Right forelimb (tissue), 1 donor: Measurements from ENCODE around the gene HYCC1.

ENCODE experiments used
- DNase-seq: peaks from one replicate; pipeline ENCODE4 v3.0.0-alpha.2; 2018

HYCC1 gene

DNA sequence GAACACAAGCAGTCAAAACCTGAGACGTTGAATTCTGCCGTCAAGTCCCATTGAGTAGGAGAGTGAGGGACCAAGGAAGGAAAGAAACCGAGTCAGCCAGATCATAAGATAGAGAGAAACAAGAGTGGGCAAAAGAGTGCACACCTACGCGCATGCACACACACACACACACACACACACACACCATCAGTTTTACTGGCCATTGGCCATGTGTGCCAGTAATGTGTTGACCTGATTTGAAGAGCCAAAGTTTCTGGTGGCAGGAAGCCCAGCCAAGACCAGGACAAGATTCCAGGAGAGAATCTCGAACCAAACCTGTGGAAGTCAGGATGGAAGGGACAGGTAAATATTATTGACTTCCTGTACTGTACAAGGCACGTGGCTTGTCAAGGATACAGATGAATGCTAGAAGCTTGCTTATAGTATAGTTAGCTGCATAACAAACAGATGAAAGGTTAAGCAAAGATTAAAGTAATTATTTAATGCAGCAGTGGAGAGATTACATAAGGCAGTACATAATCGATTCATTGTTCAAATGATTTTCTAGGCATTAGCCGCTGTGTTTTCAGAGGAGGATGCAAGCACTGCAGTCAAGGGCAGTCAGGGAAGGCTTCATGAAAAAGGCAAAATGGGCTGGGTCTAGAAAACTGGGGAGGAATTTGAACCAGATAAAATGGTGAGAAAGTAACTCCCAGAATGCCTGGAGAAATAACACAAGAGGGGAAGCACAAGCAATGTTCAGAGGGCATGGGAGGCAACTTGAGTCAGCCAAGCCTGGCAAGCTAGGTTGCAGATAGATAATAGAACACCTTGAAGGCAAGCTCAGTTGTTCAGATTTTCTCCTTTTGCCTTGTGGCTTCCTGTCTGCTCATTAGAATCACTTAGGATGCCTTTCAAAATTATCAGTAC is 2.7 kb upstream of the HYCC1 start:
- DNase-seq: no peak

DNA sequence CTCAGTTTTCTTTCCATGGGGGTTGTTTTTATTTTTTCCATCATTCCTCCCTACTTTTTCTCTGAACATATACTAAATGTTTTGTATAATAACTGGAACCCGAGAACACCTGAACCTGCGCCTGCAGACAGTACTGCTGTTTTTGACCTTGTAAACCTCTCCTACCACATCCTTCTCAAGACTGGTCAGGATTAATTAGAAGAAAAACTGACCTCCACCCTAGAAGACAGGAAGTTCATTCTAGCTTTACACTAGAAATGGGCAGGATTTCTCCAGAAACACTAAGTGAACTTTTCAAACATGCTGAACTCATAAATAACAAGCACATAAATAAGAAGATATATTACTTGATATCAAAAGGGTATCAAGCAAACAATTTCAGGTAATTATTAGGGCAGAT is 751 bp upstream of the HYCC1 start:
- no peak for DNase-seq

DNA sequence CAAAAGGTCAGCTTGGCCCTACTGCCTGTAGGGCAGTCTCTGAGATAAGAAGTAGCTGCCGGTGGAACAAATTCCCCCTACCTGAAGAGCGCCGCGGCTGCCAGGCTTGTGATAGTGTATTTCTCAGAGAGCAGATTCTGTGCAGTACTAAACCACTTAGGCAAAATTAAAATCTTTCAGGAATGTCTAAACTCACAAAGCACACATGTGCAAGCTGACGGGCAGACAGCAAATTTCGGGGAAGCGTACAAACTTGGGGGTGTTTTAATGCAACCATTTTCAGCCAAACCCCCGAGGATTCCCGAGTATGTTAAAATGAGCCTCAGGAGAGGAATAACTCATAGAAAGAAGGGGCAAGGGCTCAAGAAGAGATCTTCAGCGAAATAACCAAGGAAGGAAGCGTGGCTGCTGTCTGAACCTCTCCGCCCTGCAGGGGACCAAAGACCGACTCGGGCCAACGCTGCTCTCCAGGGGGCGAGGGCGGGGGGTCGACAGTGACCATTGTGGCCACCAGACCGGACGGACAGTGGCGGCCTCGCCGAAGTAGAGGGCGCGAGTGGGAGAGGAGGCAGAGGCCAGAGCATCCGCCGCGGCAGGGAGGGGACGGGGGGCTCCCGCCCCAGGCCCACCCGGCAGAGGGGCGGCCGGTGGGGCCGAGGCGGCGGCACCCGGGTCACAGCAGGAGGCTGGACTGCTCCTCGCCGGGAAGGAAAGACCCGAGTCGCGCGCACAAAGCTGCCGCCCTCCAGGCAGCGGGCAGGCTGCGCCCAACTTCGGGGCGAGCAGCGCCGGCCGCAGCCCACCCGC is 819 bp downstream of the HYCC1 start:
- DNase-seq: peak; percentile 73

DNA sequence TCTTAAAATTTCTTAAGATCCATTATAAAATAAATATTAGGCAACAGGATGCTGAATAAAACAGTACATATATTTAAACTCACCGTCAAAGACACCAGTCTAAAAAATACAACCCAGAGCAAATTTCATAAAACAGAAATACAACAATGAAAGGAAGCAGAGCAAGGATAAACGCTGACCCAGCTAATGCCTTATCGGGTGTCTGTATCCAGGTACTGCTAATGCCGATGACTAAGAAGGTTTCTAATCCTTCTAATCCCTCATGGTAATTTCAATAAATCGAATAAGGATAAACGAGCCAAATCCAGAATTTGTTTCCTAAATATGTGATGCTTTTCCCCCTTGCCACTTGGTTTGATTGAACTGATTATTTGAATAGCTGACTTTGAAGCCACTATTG is 1.7 kb downstream of the HYCC1 start:
- no peak for DNase-seq

DNA sequence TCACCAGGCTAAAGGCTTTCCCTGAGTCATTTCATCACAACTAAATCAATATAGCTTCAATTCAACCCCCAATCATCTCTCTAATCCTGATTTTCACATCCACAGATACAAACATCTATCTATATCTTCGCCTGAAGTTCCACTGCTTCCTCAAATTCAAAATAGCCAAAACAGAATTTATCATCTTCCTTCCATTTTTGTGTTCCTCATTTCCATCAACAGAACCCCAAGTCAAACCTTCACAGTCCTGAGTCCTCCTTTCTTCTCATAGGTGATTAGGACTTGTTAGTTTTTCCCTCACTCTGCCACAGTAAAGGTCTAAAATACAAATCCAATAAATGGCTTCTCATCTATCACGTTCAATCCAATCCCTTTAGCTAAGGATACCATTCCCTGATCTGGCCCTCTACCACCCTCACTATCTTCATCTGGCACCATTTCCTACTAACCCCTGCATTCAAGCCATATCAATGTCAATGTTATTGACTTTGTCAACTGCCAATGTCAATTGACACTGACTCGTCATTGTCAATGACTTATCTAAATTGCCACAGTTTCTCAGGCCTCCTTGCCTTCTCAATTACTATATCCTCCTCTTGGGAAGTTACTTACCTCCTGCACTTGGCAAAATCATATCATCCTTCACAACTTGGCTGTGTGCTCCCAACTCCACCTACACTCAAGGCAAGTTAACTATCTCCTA is 2.6 kb downstream of the HYCC1 start:
- no peak for DNase-seq

DNA sequence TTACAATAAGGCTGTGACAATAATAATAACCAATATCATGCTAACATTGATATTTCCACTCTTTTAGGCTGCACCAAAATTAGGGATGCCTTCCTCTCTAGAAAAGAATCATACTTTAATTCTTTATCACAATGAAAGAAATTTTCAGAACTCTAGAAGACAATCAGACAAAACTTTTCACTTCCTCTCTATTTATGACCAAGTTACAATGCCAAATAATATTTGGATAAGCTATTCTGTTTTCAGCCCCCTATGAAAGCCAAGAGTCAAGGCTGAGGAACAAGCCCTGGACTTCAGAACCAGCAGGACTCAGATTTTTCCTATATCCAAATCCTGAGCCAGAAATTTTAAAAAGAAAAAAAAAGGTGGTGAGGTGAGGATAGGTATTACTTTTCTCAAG is 4.6 kb downstream of the HYCC1 start:
- no peak for DNase-seq

DNA sequence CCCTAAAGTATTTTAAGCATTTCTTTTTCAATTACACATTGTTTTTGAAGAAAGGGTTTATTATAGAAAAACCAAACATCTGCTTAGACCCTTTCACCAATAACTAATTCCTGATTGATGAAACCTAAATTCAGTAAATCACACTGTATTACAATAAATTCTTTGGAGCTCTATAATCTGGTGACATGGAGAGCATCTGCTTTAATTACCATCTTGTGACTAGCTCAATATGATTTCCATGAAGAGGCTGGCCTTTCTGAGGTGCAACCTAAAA is 9.7 kb downstream of the HYCC1 start:
- no peak for DNase-seq

DNA sequence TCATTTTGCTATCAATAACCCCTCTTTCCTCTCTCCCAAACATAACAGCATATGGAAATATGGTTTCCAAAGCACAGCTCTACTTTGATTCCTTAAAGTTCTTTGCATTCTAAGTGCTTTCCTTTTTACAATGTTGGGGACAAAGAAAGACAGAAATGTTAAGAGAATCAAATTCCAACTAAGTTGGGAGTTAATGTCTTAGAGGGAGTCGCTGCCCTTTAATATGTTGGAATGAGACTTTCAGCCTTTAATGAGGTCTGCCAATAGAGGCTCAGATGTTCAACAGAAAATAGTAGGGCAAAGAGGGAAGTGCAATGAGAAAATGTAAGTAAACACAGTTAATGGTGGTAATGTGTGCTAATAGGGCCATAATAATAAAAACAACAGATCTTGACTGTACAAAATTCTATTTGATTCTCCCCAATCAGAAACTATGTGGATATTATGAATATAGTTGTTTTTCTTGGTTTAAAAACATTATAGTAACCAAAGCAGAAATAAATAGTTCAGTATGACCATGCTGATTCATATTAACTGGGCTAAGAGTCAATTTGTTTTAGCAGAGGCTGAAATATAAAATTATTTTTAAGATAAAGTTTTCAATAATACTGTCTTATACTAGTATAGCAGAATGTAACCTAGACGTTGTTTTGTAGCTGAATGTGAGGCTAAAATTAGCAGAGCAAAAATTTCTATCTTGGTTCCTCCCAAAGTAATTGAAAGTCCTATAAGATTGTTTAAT is 10.3 kb downstream of the HYCC1 start:
- no peak for DNase-seq

DNA sequence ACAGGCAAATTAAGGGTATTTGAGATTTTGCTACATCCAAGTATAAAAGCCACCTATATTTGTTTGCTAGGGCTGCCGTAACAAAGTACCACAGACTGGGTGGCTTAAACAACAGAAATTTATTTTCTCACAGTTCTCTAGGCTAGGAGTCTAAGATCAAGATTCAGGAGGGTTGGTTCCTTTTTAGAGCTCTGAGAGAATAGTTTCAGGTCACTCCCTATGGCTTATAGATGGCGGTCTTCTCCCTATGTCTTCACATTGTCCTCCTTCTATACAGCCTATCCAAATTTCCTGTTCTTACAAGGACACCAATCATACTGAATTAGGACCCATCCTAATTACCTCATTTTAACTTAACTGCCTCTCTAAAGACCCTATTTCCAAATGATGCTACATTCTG is 11.2 kb downstream of the HYCC1 start:
- no peak for DNase-seq

DNA sequence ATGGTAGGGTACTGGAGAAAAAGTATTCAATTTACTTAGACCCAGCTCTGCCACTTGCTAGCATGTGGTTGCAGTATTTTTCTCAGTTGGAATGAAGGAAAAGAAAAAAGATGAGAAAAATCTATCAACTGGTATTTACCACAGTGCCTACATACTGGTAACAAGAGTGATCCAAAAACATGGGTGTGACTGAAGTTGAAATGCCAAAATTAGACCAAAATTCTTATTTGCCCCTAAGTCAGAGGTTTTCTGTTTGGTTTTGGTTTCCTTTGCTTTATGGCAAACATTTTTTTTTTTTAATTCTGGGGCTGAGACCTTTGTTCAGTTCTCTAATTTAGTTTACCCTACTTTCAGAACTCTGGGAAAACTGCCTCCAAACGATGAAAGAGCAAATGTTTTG is 12.3 kb downstream of the HYCC1 start:
- no peak for DNase-seq

DNA sequence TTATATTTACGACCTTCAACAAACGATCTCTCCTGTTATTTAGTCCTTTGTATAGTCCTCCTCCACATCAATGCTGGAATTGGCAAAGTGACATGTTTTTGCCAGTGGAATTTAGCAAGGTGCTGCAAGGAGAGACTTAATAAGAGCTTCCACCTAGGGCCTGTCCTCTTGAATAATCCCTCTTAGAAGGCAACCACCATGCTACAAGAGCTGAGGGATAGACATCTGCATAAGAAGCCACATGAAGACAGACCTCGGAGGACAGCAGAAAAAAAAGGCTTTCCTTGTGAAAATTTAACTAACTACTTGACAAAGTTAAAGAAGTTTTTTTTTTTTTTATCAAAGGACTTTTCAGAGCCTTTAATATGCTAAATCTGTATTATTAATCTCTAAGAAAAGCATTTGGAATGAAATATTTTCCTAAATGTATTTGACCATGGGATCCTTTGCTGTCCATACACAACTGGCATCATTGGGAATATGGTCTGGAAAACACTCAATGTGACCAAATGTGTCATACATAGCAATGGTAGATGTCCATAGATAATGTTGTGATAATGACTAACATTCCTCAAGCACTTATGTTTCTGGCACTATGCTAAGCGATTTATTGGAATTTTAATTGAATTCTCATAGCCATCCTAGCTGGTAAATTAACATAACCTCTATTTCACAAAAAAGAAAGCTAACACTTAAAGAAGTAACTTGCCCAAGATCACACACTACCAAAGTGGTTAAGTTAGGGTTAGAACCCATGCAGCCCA is 13.2 kb downstream of the HYCC1 start:
- DNase-seq: no peak

DNA sequence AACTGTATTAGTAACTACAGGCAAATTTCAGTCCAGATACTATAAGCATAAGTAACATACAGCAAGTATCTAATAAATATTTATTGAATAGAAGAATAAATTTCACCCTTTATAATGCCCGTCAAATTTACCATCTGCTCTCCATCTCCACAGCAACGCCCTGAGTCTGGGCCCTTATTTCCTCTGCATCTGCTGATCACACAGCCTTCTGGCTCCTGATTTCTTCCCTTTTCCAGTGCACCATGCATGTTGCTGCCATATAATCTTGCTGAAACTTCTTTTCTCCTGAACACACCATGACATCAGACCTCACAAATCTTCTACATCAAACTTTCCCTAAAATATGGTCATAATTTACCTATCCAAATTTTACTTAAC is 15.4 kb downstream of the HYCC1 start:
- no peak for DNase-seq

DNA sequence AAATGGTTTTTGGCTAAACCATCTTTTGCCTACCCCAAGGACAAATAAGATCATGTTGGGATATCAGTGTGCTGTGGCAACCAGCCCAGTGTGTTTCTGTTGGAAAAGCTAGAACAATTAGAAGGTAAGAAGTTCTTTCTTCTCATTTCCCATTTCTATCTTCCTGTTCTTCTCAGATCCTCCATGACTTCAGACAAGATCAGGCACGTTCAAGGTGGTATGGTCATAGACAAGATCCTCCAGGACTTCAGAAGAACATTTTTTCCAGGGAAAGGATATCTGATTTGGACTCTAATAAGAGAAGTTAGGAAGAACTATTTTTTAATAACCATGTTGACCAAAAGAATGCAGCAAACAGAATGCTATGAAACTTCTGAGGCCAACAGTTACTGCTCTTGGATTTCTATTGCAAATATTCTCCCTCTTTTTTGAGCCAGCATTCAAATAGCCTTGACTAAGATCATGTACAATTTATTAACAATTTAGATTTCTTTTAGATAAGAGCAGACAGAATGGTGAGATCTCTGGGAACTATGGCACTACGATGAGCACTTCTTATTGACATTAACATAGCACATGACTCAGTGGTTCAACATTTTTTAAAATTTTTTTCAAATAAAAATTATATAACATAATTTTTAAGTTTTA is 15.9 kb downstream of the HYCC1 start:
- DNase-seq: no peak

DNA sequence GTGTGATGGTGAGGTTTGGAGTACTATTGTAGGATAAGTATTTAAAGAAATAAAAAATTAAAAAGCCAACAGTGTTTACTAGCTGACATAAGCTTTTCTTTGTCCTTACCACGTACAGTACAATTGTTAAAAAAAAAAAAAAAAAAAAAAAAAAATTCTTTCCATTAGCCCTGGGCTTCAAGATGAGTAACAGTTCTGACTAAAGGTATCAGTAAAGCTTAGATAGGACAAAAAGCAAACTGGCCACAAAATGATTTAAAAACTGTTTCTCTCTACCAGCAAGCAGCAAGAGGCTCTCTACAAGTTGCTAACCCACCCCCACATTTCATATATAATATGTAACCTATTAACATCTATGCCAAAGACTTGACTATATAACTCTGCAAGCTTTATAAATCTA is 17.5 kb downstream of the HYCC1 start:
- DNase-seq: no peak

DNA sequence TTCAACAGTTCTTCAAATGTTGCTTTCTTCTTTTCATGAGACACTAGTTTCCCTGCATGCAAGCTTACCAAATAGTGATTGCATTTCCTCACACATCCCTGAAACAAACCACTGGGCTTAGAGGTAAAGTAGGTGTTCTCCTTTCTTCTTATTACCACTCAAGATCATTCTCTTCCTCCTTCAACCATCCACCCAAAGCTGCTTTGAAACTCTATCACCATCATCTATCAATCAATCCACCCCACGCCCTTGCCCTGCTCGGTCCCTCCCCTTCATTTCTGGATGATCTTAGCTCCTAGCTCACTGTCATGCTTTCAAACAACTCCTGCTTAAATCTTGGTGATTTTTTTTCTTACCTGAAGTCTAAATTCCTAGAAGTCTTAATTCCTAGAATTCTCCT is 18.9 kb downstream of the HYCC1 start:
- no peak for DNase-seq

DNA sequence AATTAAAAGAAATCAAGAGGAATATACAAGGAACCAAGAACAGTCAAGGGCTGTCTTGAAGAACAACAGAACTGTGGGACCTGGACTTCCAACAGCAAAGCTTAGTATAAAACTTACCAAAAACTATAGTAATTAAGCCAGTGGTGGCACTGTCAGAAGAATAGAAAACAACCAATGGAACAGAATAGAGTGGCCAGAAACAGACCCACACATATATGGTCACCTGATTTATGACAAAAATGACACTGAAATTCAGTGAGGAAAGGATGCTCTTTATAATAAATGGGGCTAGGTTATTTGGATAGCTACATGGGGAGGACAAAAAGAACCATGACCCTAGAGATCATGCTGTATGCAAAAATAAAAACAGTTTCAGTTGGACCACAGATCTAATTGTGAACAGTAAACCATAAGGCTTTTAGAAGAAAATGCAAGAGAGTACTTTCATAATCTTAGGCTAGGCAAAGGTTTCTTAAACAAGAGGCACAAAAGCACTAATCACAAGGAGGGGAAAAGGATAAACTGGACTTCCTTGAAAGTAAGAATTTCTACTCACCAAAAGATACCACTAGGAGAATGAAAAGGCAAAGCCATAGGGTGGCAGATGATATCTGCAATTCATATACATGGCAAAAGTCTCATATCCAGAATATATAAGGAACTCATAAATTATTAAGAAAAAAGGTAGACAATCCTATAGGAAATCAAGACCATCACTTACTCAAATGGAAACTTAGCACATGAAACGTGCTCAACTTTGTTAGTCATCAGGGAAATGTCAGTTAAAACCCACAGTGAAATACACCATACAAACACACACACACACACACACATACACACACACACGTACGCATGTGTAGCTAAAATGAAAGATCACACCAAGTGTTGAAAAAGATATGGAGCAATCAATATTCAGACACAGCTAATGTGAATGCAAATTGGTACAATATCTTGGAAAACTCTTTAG is 20.8 kb downstream of the HYCC1 start:
- no peak for DNase-seq

DNA sequence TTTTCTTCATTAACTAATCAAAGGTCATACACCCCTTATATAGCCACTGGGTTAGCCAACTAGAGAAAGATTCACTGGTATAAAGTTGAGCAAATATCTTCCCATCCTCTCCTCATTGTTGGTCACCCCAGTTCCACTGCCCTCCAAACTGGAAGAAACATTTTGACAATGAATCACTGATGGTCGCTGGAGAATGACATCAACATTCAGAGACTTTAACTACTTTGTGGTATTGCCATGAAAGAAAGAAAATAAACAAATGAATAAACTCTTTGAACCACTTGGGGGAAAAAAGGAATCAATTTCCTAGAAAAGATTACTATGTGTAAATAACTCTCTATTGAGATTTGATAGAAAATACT is 23.4 kb downstream of the HYCC1 start:
- DNase-seq: no peak

DNA sequence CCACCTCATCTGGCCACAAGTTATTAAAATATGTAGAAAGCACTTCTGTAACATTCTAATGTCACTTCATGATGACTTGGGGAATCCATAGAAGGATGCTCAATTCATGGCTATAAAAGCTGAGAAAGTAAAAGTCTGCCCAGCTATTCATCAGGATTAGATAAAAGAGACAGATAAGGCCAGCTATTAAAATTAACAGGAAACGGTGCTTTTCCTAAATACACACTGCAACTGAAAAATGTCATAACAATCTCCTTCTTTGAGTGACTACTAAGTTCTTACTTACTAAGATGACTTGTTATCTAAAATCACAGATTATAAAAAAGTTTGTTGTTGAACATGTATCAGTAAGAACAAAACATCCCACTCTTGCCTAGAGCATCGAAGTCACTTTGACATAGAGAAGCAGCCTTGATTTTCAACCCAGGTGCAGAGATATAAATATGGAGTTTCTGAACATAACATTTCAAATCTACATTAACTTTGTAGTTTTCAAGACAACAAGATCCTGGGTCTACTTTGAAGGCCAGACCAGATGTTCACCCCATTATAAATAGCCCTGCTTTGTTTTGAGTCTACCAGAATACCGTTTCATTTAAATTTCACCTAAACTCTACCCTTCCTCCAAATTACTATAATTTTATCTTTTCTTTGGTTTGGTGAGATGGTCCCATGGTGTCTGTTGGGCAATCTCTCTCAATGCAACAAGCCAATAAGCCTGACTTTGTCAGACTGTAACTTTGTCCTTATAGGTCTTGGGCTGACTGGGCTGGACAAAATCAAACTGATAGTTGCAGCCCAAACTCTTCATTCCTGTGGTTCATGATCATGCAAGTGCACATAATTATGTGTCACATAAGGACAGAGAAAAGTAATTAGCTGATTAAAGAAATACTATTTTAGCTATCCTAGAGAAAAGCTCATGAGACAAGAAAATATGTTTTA is 24.0 kb downstream of the HYCC1 start:
- DNase-seq: no peak

DNA sequence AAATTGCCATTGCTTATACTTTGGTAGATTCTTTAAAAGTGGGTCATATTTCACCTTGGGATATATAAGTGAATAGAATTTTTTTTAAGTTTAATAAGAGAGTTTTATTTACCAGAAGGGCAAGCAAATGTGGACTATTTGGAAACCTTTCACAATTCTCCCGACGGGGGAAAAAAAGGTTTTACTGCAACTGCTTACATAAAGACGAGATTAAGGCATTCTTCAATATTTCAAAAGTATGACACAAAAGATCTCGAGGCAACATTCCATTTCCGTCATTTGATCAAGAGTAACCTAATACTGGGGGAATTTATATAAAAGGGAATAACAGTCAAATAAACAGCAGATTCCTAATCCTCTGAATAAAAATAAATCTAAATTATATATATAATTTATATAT is 28.5 kb downstream of the HYCC1 start:
- DNase-seq: no peak
